ENCODE data around the gene TEKT4. TPM values are rescaled to one million over a fixed set of nuclear protein-coding genes. Genes with fewer than 3 reads are reported as not detected.

Gene TEKT4
- total and polyA plus RNA-seq, 2 donors (not counting 3 experiments of a cell fraction or from before 2014, with no cell fraction given): not detected

GRCh38 chr2:94879314-94879981 is 8.2 kb downstream of the TEKT4 start:
- H3K27me3 ChIP-seq (ENCODE audit: control insufficient read depth in 2 of 2, insufficient read depth in 2 of 2, low read length in 2 of 2): no peaks in the 10 kb centered on the region
- dilution Hi-C loops (cut with MboI; ENCODE audit: extremely low pct_ligation_motif_present, low sequenced_read_pairs): no loop called here
- no peak for DNase-seq (ENCODE audit: low read depth, low spot score)
- no peak for TF ChIP-seq POLR2AphosphoS5 (IDR thresholded peaks at IDR 0.05; ENCODE audit: insufficient read depth, low read depth, low read length)
- TF ChIP-seq EZH2 (IDR thresholded peaks at IDR 0.05; ENCODE audit: borderline replicate concordance, low read depth, low read length, severe bottlenecking): no peak
- no peak for TF ChIP-seq JUN (IDR thresholded peaks at IDR 0.05; ENCODE audit: borderline replicate concordance, insufficient read depth, insufficient read length, low read depth)
- no peak for TF ChIP-seq FOS (IDR thresholded peaks at IDR 0.05; ENCODE audit: borderline replicate concordance, insufficient read depth, low read length)
- TF ChIP-seq POLR2A (IDR thresholded peaks at IDR 0.05; ENCODE audit: low read depth, low read length): no peak
- TF ChIP-seq GATA2 (IDR thresholded peaks at IDR 0.05; ENCODE audit: insufficient read depth, insufficient read length, low read depth, low read length): no peak
- TF ChIP-seq MAX (IDR thresholded peaks at IDR 0.05; ENCODE audit: insufficient read depth, insufficient read length): no peak
- TF ChIP-seq CTCF (IDR thresholded peaks at IDR 0.05; ENCODE audit: extremely low read depth in 1 of 2, insufficient read depth in 1 of 2, low read depth in 1 of 2, low read length in 2 of 2): no peak
- ChIA-PET POLR2A (no interaction called here), CTCF (no interaction called here)
- no peak overlapping the region for H3K4me2 ChIP-seq (ENCODE audit: insufficient read depth, low read length)
- no peak for FAIRE-seq
- H3K79me2 ChIP-seq (ENCODE audit: control insufficient read depth, insufficient read depth, low read length): no peaks in the 10 kb centered on the region
- no peak overlapping the region for H3K27ac ChIP-seq (ENCODE audit: insufficient read depth, low read depth, low read length)
- no peak overlapping the region for H3K4me3 ChIP-seq (replicated peaks in 1 of 3; ENCODE audit: insufficient read depth in 1 of 3, low read depth in 1 of 3, low read length in 3 of 3)
- no peak overlapping the region for H3K9ac ChIP-seq (replicated peaks; ENCODE audit: extremely low read depth, insufficient read depth, low read length)
- H3K9me1 ChIP-seq (replicated peaks; ENCODE audit: control insufficient read depth, extremely low read depth, insufficient read depth, low read length): no peaks in the 10 kb centered on the region
- H2AFZ ChIP-seq (ENCODE audit: low read depth, low read length): no peak overlapping the region
- H3K36me3 ChIP-seq (ENCODE audit: control insufficient read depth in 2 of 2, extremely low read depth in 1 of 2, insufficient read depth in 2 of 2, low read length in 2 of 2): no peaks in the 10 kb centered on the region
- BruUV-seq (replicated peaks): no TSS peak
- no peaks in the 10 kb centered on the region for H3K9me3 ChIP-seq (replicated peaks; ENCODE audit: control insufficient read depth, insufficient read depth, low read length)
- H3K4me1 ChIP-seq (ENCODE audit: control insufficient read depth, extremely low read depth, insufficient read depth, low read length): no peaks in the 10 kb centered on the region
- intact Hi-C loops (cut with micrococcal nuclease): no loop called here
- no peaks in the 10 kb centered on the region for H4K20me1 ChIP-seq (replicated peaks; ENCODE audit: control insufficient read depth, extremely low read depth, insufficient read depth, low read length)

Data from endothelial cell of umbilical vein (primary cell).